Natural killer cell (primary cell): ENCODE measurements around the gene APBA2. TPM values are rescaled to one million over a fixed set of nuclear protein-coding genes. Genes with fewer than 3 reads are reported as not detected.

Experiments
- ATAC-seq, 3 donors: fragments of 150-1000 bp in 2 of 3; fragments of 200-7000 bp in 1 of 3; cut with Tn5 transposase; 1 replicate in 1 of 3; 2 replicates in 2 of 3; pipeline ENCODE4 v1.10.0; 2021; ENCODE audit warnings: mild to moderate bottlenecking in 2 of 3, moderate library complexity in 2 of 3
- DNase-seq, 2 donors: peaks; one replicate each; pipeline versions ENCODE4 v3.0.0 to v3.0.0-alpha.2; 2013 to 2021; ENCODE audit warnings: mixed read lengths in 1 of 2
- H3K27ac ChIP-seq: one replicate; pipeline ENCODE4 v1.5.1; 2013; ENCODE audit warnings: mild to moderate bottlenecking, low read length
- H3K27me3 ChIP-seq: one replicate; pipeline ENCODE4 v1.6.1; 2013; ENCODE audit warnings: low read length; ENCODE audit not compliant: control insufficient read depth, insufficient read depth
- H3K36me3 ChIP-seq: one replicate; pipeline ENCODE4 v1.6.1; 2013; ENCODE audit warnings: low read length; ENCODE audit not compliant: control insufficient read depth, insufficient read depth
- H3K4me1 ChIP-seq: one replicate; pipeline ENCODE4 v1.6.1; 2013; ENCODE audit warnings: low read length; ENCODE audit not compliant: control insufficient read depth, insufficient read depth
- H3K4me3 ChIP-seq: one replicate; pipeline ENCODE4 v1.5.1; 2013; ENCODE audit warnings: low read length
- H3K9me3 ChIP-seq: one replicate; pipeline ENCODE4 v1.6.1; 2013; ENCODE audit warnings: low read length; ENCODE audit not compliant: control insufficient read depth, insufficient read depth
- H3K27ac Mint-ChIP-seq, 2 donors: one replicate each; pipeline ENCODE4 v1.8.0; 2022; ENCODE audit warnings: mild to moderate bottlenecking in 2 of 2, mixed read lengths in 2 of 2, moderate library complexity in 1 of 2
- H3K27me3 Mint-ChIP-seq, 2 donors: one replicate each; pipeline ENCODE4 v1.8.0; 2022; ENCODE audit warnings: low read depth in 2 of 2, mixed read lengths in 2 of 2
- H3K36me3 Mint-ChIP-seq: one replicate; pipeline ENCODE4 v1.8.0; 2022; ENCODE audit warnings: mixed read lengths
- H3K4me1 Mint-ChIP-seq, 2 donors: one replicate each; pipeline ENCODE4 v1.8.0; 2022; ENCODE audit warnings: mixed read lengths in 2 of 2
- H3K4me3 Mint-ChIP-seq: one replicate; pipeline ENCODE4 v1.8.0; 2022; ENCODE audit warnings: mild to moderate bottlenecking, moderate library complexity, mixed read lengths
- H3K9me3 Mint-ChIP-seq, 2 donors: one replicate each; pipeline ENCODE4 v1.8.0; 2022; ENCODE audit warnings: mixed read lengths in 2 of 2
- WGBS: methylation state at CpG from one replicate; pipeline ENCODE4 v1.1.7; 2013; ENCODE audit warnings: missing lambda C conversion rate; ENCODE audit not compliant: insufficient coverage; 5-methylcytosine and 5-hydroxymethylcytosine counted together
- intact Hi-C: fragments of 100-400 bp; cut with micrococcal nuclease; formaldehyde crosslinking; loops from one replicate; pipeline ENCODE4 v1.14.2; 2022
- total RNA-seq, 4 donors: library from RNA; stranded (reverse); fragments of 120-200 nt in 1 of 4; gene quantifications; one replicate each; pipeline versions ENCODE4 v1.2.3 to v1.2.4, GENCODE V29; 2013 to 2022
- TF ChIP-seq, protein P1 (sequence below): fragments of 200-600 bp; IDR thresholded peaks from one replicate; pipeline ENCODE4 v1.8.0; 2022; ENCODE audit warnings: antibody characterized with exemption

APBA2 gene
- total RNA-seq, 3 donors from 2014 or later (not counting 1 experiment from before 2014, with no cell fraction given): 96.4 to 119 (median 97.9) TPM

DNA sequence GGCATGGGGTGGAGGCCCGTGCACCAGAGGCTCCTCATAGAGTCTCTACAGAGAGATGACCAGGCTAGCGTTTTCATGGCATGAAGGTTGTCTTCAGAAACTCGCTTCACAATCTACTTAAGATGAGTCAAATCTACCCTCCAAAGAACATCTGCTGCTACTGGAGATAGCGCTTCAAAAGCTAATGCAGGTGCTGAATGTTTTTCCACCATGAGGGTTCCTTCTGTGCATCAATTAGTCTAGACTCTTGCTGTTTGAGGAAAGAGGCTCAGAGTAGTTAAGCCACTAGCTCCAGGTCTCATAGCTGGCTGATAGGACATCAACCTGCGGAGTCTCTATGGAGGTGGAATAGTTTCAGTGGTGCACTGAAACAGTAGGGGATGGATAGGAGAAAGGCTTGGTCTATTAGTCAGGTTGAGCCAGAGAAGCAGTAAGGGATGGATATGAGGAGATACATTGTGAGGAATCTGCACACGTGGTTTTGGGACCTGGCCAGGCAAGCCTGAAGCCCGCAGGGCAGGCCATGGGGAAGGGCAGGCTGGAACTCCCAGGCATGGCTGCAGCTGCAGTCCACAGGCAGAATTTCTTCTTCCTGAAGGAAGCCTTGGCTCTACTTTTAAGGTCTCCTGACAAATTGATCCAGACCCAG lies 117.5 kb downstream of the APBA2 start:
- H3K36me3 ChIP-seq: no peaks in the 10 kb centered on the region
- H3K9me3 ChIP-seq: no peaks in the 10 kb centered on the region
- peaks cover 0 to 4% of the 10 kb centered on the region in 2 donors for H3K9me3 Mint-ChIP-seq
- H3K4me3 Mint-ChIP-seq: peak overlapping the region; percentile 52
- no peak for DNase-seq
- peak overlapping the region; percentile 60 to 65 for H3K27ac Mint-ChIP-seq
- H3K36me3 Mint-ChIP-seq: peaks cover 14% of the 10 kb centered on the region
- WGBS: 93% methylated on average over 7 of the region's 7 CpGs
- no peaks in the 10 kb centered on the region for H3K27me3 Mint-ChIP-seq
- no peak overlapping the region for H3K27ac ChIP-seq
- peaks cover 17% of the 10 kb centered on the region for H3K4me1 ChIP-seq
- no peaks in the 10 kb centered on the region for H3K27me3 ChIP-seq
- intact Hi-C loops: no loop called here
- TF ChIP-seq, protein P1, sequence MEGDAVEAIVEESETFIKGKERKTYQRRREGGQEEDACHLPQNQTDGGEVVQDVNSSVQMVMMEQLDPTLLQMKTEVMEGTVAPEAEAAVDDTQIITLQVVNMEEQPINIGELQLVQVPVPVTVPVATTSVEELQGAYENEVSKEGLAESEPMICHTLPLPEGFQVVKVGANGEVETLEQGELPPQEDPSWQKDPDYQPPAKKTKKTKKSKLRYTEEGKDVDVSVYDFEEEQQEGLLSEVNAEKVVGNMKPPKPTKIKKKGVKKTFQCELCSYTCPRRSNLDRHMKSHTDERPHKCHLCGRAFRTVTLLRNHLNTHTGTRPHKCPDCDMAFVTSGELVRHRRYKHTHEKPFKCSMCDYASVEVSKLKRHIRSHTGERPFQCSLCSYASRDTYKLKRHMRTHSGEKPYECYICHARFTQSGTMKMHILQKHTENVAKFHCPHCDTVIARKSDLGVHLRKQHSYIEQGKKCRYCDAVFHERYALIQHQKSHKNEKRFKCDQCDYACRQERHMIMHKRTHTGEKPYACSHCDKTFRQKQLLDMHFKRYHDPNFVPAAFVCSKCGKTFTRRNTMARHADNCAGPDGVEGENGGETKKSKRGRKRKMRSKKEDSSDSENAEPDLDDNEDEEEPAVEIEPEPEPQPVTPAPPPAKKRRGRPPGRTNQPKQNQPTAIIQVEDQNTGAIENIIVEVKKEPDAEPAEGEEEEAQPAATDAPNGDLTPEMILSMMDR: no peak
- no peak overlapping the region for H3K4me3 ChIP-seq
- H3K4me1 Mint-ChIP-seq: peaks cover 55 to 70% of the 10 kb centered on the region in 2 donors
- peak in 1 of 3 donors; percentile 7 for ATAC-seq

GRCh38 chr15:29003840-29004233 lies 118.1 kb downstream of the APBA2 start:
- Mint-ChIP-seq H3K4me1 (peaks cover 55 to 71% of the 10 kb centered on the region in 2 donors), H3K27ac (peak overlapping the region; percentile 60 to 65), H3K4me3 (peak overlapping the region; percentile 21), H3K27me3 (no peaks in the 10 kb centered on the region), H3K9me3 (peaks cover 0 to 4% of the 10 kb centered on the region in 2 donors), H3K36me3 (peaks cover 14% of the 10 kb centered on the region)
- 30% methylated on average over 1 of the region's 2 CpGs for WGBS
- no peak overlapping the region for H3K4me3 ChIP-seq
- no peaks in the 10 kb centered on the region for H3K9me3 ChIP-seq
- H3K27me3 ChIP-seq: no peaks in the 10 kb centered on the region
- ATAC-seq: peak; percentile 56 to 90 (median 70)
- H3K4me1 ChIP-seq: peaks cover 17% of the 10 kb centered on the region
- H3K36me3 ChIP-seq: no peaks in the 10 kb centered on the region
- TF ChIP-seq, protein P1: no peak
- peak in 1 of 2 donors; percentile 38 for DNase-seq
- intact Hi-C loops: no loop called here
- H3K27ac ChIP-seq: no peak overlapping the region

GRCh38 chr15:29005931-29006330 lies 120.2 kb downstream of the APBA2 start:
- H3K36me3 Mint-ChIP-seq: peaks cover 14% of the 10 kb centered on the region
- Histone ChIP-seq H3K9me3 (no peaks in the 10 kb centered on the region), H3K36me3 (no peaks in the 10 kb centered on the region), H3K4me1 (peaks cover 17% of the 10 kb centered on the region), H3K27me3 (no peaks in the 10 kb centered on the region), H3K4me3 (no peak overlapping the region), H3K27ac (no peak overlapping the region)
- TF ChIP-seq, protein P1: no peak
- DNase-seq: no peak
- no peak for ATAC-seq
- intact Hi-C loops: no loop called here
- peaks cover 0 to 4% of the 10 kb centered on the region in 2 donors for H3K9me3 Mint-ChIP-seq
- H3K27ac Mint-ChIP-seq: peak overlapping the region in 1 of 2 donors; percentile 30
- WGBS: no CpG with 5 or more reads among the region's 1 CpG
- H3K4me1 Mint-ChIP-seq: peaks cover 56 to 66% of the 10 kb centered on the region in 2 donors
- no peaks in the 10 kb centered on the region for H3K27me3 Mint-ChIP-seq
- no peak overlapping the region for H3K4me3 Mint-ChIP-seq
